SH-SY5Y (cell line): Measurements from ENCODE around the gene PROSER3.

Experiments
- GATA2 ChIP-seq: IDR thresholded peaks from 2 replicates; pipeline ENCODE4 v1.6.1; 2011; ENCODE audit warnings: mild to moderate bottlenecking, low read depth, low read length
- GATA3 ChIP-seq: IDR thresholded peaks from 2 replicates; pipeline ENCODE4 v1.6.1; 2011; ENCODE audit warnings: low read depth, mild to moderate bottlenecking, low read length, moderate library complexity

DNA sequence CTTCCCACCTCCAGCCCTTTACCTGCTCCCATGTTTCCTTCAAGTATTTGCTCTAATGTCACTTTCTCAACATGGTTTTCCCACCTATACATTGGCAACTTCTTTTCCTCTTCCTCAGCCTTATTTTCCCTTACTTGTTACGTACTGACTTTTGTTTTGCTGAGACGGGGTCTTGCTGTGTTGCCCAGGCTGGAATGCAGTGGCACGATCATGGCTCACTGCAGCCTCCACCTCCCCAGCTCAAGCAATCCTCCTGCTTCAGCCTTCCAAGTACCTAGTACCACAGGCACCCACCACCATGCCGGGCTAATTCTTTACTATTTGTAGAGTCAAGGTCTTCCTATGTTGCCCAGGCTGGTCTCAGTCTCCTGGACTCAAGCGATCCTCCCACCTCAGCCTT lies 49.7 kb downstream of the PROSER3 start:
- no peak for TF ChIP-seq GATA2
- no peak for TF ChIP-seq GATA3
